ENCODE data around the gene VPS45.
"Not testable (repeated sequence)": the region's sequence is repeated elsewhere in the genome, so short reads cannot be mapped to it uniquely, and the experiment has no call there.

Gene VPS45

DNA sequence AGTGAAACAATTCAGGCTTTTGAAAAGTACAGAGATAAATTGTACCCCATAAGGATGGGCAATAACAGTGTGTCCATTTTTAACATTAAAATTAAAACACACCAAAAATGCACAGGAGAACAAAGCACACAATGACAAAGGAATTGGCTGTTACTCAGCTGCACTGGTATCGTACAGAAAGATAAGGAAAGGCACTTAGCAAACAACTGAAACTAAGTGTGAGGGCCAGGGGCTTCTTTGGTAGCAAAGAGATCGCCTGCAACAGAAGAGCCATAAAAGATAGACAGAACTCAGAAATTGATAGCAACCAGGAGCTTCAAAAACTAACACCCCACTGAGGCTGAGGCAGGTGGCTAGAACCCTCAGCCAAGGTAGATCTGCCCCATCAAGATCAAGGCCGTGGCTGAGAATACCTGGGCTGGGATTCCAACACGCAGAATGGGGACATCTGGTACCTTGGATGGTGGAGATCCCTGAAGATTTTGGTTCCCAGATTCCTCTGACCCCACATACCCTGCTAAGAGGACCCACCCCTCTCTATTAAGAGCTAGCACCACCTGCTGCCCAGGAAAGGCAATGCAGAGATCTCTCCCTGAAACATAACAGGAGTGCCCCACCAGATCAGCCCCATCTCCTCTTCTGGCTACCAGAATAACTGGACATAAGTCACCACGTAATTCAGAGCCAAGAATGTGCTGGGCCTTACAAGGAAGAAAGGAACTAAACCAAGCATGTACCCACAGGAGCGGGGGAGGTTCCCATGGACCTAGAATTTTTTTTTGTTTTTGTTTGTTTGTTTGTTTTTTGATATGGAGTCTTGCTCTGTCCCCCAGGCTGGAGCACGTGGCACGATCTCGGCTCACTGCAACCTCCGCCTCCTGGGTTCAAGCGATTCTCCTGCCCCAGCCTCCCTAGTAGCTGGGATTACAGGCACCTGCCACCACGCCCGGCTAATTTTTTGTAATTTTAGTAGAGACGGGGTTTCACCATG lies 98.3 kb downstream of the VPS45 start:
- H3K4me3 ChIP-seq (ENCODE audit: low read length) = no peak overlapping the region
- H3K27me3 ChIP-seq (ENCODE audit: control insufficient read depth, insufficient read depth, low read length) = no peaks in the 10 kb centered on the region
- H3K9ac ChIP-seq (ENCODE audit: low read length) = no peak overlapping the region
- H3K36me3 ChIP-seq (ENCODE audit: control insufficient read depth, insufficient read depth, low read length) = no peaks in the 10 kb centered on the region
- H3K9me3 ChIP-seq (ENCODE audit: control insufficient read depth, low read length) = no peaks in the 10 kb centered on the region
- H3K4me1 ChIP-seq (ENCODE audit: control insufficient read depth, insufficient read depth, low read length) = peaks cover 43% of the 10 kb centered on the region

DNA sequence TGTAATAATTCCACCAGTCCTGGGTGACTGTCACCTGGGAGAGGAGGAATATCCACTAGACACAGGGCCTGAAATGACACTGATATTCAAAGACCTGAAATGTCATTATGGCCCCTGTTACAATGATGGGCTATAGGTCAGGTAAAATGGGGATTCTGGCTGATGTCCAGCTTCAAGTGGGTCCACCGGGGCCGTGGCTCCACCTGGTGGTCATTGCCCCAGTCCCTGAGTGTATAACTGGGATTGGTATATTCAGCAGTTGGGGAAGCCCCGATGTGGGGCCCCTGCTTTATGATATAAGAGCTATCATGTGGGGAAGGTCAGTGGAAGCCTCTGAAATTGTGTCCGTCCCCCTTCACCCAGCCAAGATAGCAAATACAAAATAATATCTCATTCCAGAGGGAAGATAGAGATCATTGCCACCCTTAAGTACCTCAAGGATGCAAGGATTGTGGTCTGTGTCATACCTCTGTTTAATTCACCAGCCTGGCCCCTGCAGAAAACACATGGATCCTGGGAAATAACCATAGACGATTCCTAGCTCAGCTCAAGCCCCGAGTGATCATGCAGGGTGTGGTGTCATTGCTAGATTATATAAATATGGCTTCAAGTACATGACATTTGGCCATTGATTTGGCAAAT lies 101.5 kb downstream of the VPS45 start:
- Histone ChIP-seq H3K9me3 (ENCODE audit: control insufficient read depth, low read length) (no peaks in the 10 kb centered on the region), H3K36me3 (ENCODE audit: control insufficient read depth, insufficient read depth, low read length) (no peaks in the 10 kb centered on the region), H3K4me3 (ENCODE audit: low read length) (no peak overlapping the region), H3K4me1 (ENCODE audit: control insufficient read depth, insufficient read depth, low read length) (peaks cover 22% of the 10 kb centered on the region), H3K27me3 (ENCODE audit: control insufficient read depth, insufficient read depth, low read length) (no peaks in the 10 kb centered on the region), H3K9ac (ENCODE audit: low read length) (no peak overlapping the region)

GRCh38 chr1:150171801-150172200 lies 104.2 kb downstream of the VPS45 start:
- no peaks in the 10 kb centered on the region for H3K9me3 ChIP-seq (ENCODE audit: control insufficient read depth, low read length)
- no peaks in the 10 kb centered on the region for H3K27me3 ChIP-seq (ENCODE audit: control insufficient read depth, insufficient read depth, low read length)
- H3K4me3 ChIP-seq (ENCODE audit: low read length) = no peak overlapping the region
- H3K9ac ChIP-seq (ENCODE audit: low read length) = no peak overlapping the region
- H3K36me3 ChIP-seq (ENCODE audit: control insufficient read depth, insufficient read depth, low read length) = no peaks in the 10 kb centered on the region
- peaks cover 5% of the 10 kb centered on the region for H3K4me1 ChIP-seq (ENCODE audit: control insufficient read depth, insufficient read depth, low read length)

GRCh38 chr1:150173141-150173585 lies 105.6 kb downstream of the VPS45 start:
- no peak overlapping the region for H3K9ac ChIP-seq (ENCODE audit: low read length)
- no peaks in the 10 kb centered on the region for H3K27me3 ChIP-seq (ENCODE audit: control insufficient read depth, insufficient read depth, low read length)
- no peaks in the 10 kb centered on the region for H3K36me3 ChIP-seq (ENCODE audit: control insufficient read depth, insufficient read depth, low read length)
- H3K4me1 ChIP-seq (ENCODE audit: control insufficient read depth, insufficient read depth, low read length) = peaks cover 8% of the 10 kb centered on the region
- H3K9me3 ChIP-seq (ENCODE audit: control insufficient read depth, low read length) = no peaks in the 10 kb centered on the region
- H3K4me3 ChIP-seq (ENCODE audit: low read length) = no peak overlapping the region

- H3K9ac ChIP-seq (ENCODE audit: low read length) = no peak overlapping the region
- H3K27me3 ChIP-seq (ENCODE audit: control insufficient read depth, insufficient read depth, low read length) = no peaks in the 10 kb centered on the region
- no peak overlapping the region for H3K4me3 ChIP-seq (ENCODE audit: low read length)
- H3K9me3 ChIP-seq (ENCODE audit: control insufficient read depth, low read length) = no peaks in the 10 kb centered on the region
- peaks cover 3% of the 10 kb centered on the region for H3K4me1 ChIP-seq (ENCODE audit: control insufficient read depth, insufficient read depth, low read length)
- H3K36me3 ChIP-seq (ENCODE audit: control insufficient read depth, insufficient read depth, low read length) = no peaks in the 10 kb centered on the region
These were observed 109.0 kb downstream of the VPS45 start for GRCh38 chr1:150176593-150176992.

GRCh38 chr1:150178548-150178947 lies 111.0 kb downstream of the VPS45 start:
- H3K36me3 ChIP-seq (ENCODE audit: control insufficient read depth, insufficient read depth, low read length) = no peaks in the 10 kb centered on the region
- H3K4me3 ChIP-seq (ENCODE audit: low read length) = no peak overlapping the region
- H3K27me3 ChIP-seq (ENCODE audit: control insufficient read depth, insufficient read depth, low read length) = no peaks in the 10 kb centered on the region
- H3K4me1 ChIP-seq (ENCODE audit: control insufficient read depth, insufficient read depth, low read length) = peaks cover 3% of the 10 kb centered on the region
- no peak overlapping the region for H3K9ac ChIP-seq (ENCODE audit: low read length)
- no peaks in the 10 kb centered on the region for H3K9me3 ChIP-seq (ENCODE audit: control insufficient read depth, low read length)

- no peak overlapping the region for H3K9ac ChIP-seq (ENCODE audit: low read length)
- H3K4me1 ChIP-seq (ENCODE audit: control insufficient read depth, insufficient read depth, low read length) = peaks cover 3% of the 10 kb centered on the region
- no peaks in the 10 kb centered on the region for H3K27me3 ChIP-seq (ENCODE audit: control insufficient read depth, insufficient read depth, low read length)
- H3K36me3 ChIP-seq (ENCODE audit: control insufficient read depth, insufficient read depth, low read length) = no peaks in the 10 kb centered on the region
- no peak overlapping the region for H3K4me3 ChIP-seq (ENCODE audit: low read length)
- H3K9me3 ChIP-seq (ENCODE audit: control insufficient read depth, low read length) = no peaks in the 10 kb centered on the region
These were observed 112.3 kb downstream of the VPS45 start for GRCh38 chr1:150179867-150180266.

GRCh38 chr1:150180474-150180873 lies 112.9 kb downstream of the VPS45 start:
- Histone ChIP-seq H3K4me1 (ENCODE audit: control insufficient read depth, insufficient read depth, low read length) (peaks cover 3% of the 10 kb centered on the region), H3K36me3 (ENCODE audit: control insufficient read depth, insufficient read depth, low read length) (no peaks in the 10 kb centered on the region), H3K9me3 (ENCODE audit: control insufficient read depth, low read length) (no peaks in the 10 kb centered on the region), H3K9ac (ENCODE audit: low read length) (no peak overlapping the region), H3K27me3 (ENCODE audit: control insufficient read depth, insufficient read depth, low read length) (no peaks in the 10 kb centered on the region), H3K4me3 (ENCODE audit: low read length) (no peak overlapping the region)

DNA sequence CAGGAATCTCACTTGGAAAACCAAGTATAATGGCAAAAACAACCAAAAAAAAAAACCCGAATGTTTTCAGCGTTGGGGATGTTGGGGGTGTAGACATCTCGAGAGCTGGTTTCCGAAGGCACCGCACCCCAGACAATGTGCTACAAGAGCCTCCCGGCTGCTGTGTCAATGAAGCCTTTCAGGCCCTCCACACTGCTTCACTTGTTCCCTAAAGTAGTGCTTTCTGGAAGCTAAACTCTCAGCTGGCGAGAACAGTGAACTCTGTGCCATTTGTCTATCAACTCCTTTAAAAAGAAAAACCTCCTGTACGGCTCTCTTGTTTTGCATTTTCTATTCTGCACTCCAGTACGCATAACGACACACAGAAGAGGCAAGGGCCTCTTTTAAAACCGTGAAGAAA lies 114.7 kb downstream of the VPS45 start:
- H3K4me1 ChIP-seq (ENCODE audit: control insufficient read depth, insufficient read depth, low read length) = peaks cover 3% of the 10 kb centered on the region
- H3K9ac ChIP-seq (ENCODE audit: low read length) = no peak overlapping the region
- no peaks in the 10 kb centered on the region for H3K27me3 ChIP-seq (ENCODE audit: control insufficient read depth, insufficient read depth, low read length)
- H3K36me3 ChIP-seq (ENCODE audit: control insufficient read depth, insufficient read depth, low read length) = no peaks in the 10 kb centered on the region
- no peaks in the 10 kb centered on the region for H3K9me3 ChIP-seq (ENCODE audit: control insufficient read depth, low read length)
- H3K4me3 ChIP-seq (ENCODE audit: low read length) = no peak overlapping the region

GRCh38 chr1:150183061-150183460 lies 115.5 kb downstream of the VPS45 start:
- Histone ChIP-seq H3K4me1 (ENCODE audit: control insufficient read depth, insufficient read depth, low read length) (peaks cover 1% of the 10 kb centered on the region), H3K4me3 (ENCODE audit: low read length) (no peak overlapping the region), H3K27me3 (ENCODE audit: control insufficient read depth, insufficient read depth, low read length) (no peaks in the 10 kb centered on the region), H3K9me3 (ENCODE audit: control insufficient read depth, low read length) (no peaks in the 10 kb centered on the region), H3K9ac (ENCODE audit: low read length) (no peak overlapping the region), H3K36me3 (ENCODE audit: control insufficient read depth, insufficient read depth, low read length) (no peaks in the 10 kb centered on the region)

- Histone ChIP-seq H3K4me1 (ENCODE audit: control insufficient read depth, insufficient read depth, low read length) (no peaks in the 10 kb centered on the region), H3K4me3 (ENCODE audit: low read length) (no peak overlapping the region), H3K9ac (ENCODE audit: low read length) (no peak overlapping the region), H3K36me3 (ENCODE audit: control insufficient read depth, insufficient read depth, low read length) (no peaks in the 10 kb centered on the region), H3K9me3 (ENCODE audit: control insufficient read depth, low read length) (no peaks in the 10 kb centered on the region), H3K27me3 (ENCODE audit: control insufficient read depth, insufficient read depth, low read length) (no peaks in the 10 kb centered on the region)
These were observed 117.9 kb downstream of the VPS45 start for GRCh38 chr1:150185481-150185880.

GRCh38 chr1:150186438-150186788 lies 118.8 kb downstream of the VPS45 start:
- not testable (repeated sequence) for H3K4me3 ChIP-seq (ENCODE audit: low read length); H3K4me1 ChIP-seq (ENCODE audit: control insufficient read depth, insufficient read depth, low read length); H3K27me3 ChIP-seq (ENCODE audit: control insufficient read depth, insufficient read depth, low read length); H3K9me3 ChIP-seq (ENCODE audit: control insufficient read depth, low read length); H3K36me3 ChIP-seq (ENCODE audit: control insufficient read depth, insufficient read depth, low read length); H3K9ac ChIP-seq (ENCODE audit: low read length)

Measured in mucosa of stomach (tissue), 1 donor.